ENCODE data around the gene MTHFD2. TPM values are rescaled to one million over a fixed set of nuclear protein-coding genes. Genes with fewer than 3 reads are reported as not detected.
A peak's percentile ranks its signal among the peaks of the same experiment; 100 is the strongest.

MTHFD2 gene
- total RNA-seq: 10 to 100 TPM; 30.8 to 47.5 TPM
- 43.6 to 254 reads per million in 2 donors for total RNA-seq

GRCh38 chr2:74198461-74199274 lies at the start of gene MTHFD2:
TSS of gene MTHFD2 (plus strand) at chr2:74198615. CDS start at chr2:74198642, 27 bp downstream.
- H3K36me3 Mint-ChIP-seq (ENCODE audit: low read depth): peaks cover 2% of the 10 kb centered on the region
- H3K4me3 Mint-ChIP-seq: peak within 1 kb of the TSS; percentile 100
- no peaks in the 10 kb centered on the region for H3K27me3 Mint-ChIP-seq
- peak within 1 kb of the TSS; percentile 98 for H3K27ac Mint-ChIP-seq
- H3K4me1 Mint-ChIP-seq: peaks cover 29% of the 10 kb centered on the region
- ATAC-seq: peak; percentile 91
- H3K9me3 ChIP-seq (ENCODE audit: control insufficient read depth, low read length, poor library complexity, severe bottlenecking): no peaks in the 10 kb centered on the region
- peak; percentile 80 to 83 (median 83) for DNase-seq

- Mint-ChIP-seq H3K27ac (no peak overlapping the region), H3K27me3 (no peaks in the 10 kb centered on the region), H3K36me3 (ENCODE audit: low read depth) (peaks cover 3% of the 10 kb centered on the region), H3K4me3 (no peak overlapping the region), H3K4me1 (peaks cover 7% of the 10 kb centered on the region)
- no peaks in the 10 kb centered on the region for H3K9me3 ChIP-seq (ENCODE audit: control insufficient read depth, low read length, poor library complexity, severe bottlenecking)
- DNase-seq: no peak
- no peak for ATAC-seq
These were observed 49.2 kb upstream of the MTHFD2 start for GRCh38 chr2:74149247-74149525.

- ATAC-seq: no peak
- peaks cover 7% of the 10 kb centered on the region for H3K4me1 Mint-ChIP-seq
- H3K27me3 Mint-ChIP-seq: no peaks in the 10 kb centered on the region
- H3K36me3 Mint-ChIP-seq (ENCODE audit: low read depth): peaks cover 3% of the 10 kb centered on the region
- no peaks in the 10 kb centered on the region for H3K9me3 ChIP-seq (ENCODE audit: control insufficient read depth, low read length, poor library complexity, severe bottlenecking)
- DNase-seq: no peak
- H3K27ac Mint-ChIP-seq: peak overlapping the region; percentile 68
- H3K4me3 Mint-ChIP-seq: peak overlapping the region; percentile 19
These were observed 48.7 kb upstream of the MTHFD2 start for GRCh38 chr2:74149570-74150319.

DNA sequence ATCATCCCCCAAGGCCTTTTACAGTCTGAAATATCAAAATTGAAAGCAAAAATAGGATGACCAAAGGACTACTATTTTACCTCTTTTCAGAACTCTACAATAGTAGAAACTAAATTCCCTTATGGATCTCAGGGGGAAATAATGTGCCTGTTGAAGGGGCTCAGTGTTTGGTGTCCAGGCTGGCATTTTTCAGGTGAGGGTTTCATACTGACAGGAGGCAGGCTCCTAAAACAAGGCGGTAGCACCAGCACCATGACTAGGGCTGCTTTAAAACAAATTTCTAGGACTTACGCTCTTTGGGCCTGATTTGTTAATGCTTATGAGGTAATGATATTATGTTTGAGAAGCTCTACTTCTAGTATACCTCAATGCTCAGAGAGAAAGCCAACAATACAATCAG lies 45.5 kb upstream of the MTHFD2 start:
- no peaks in the 10 kb centered on the region for H3K9me3 ChIP-seq (ENCODE audit: control insufficient read depth, low read length, poor library complexity, severe bottlenecking)
- DNase-seq (no peak), ATAC-seq (no peak)
- H3K4me1 Mint-ChIP-seq: peaks cover 4% of the 10 kb centered on the region
- H3K36me3 Mint-ChIP-seq (ENCODE audit: low read depth): peaks cover 3% of the 10 kb centered on the region
- H3K4me3 Mint-ChIP-seq: no peak overlapping the region
- peak overlapping the region; percentile 41 for H3K27ac Mint-ChIP-seq
- H3K27me3 Mint-ChIP-seq: no peaks in the 10 kb centered on the region

DNA sequence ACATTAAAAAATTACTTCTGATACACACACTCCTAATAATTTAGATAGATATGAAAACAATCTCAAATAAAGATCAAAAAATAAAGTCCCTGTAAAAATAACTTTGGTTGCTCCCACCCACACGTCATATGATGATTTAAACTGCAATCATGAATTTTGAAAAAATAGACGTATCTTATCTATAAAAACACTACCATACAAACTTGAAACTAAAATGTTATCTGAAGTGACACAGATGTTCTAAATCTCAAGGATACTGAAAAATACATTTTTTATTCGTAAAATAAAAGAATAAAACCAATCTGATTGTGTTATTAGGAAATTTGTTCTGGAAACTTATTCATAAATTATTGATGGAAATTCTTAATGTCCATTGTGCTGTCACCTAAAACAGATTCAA lies 42.6 kb upstream of the MTHFD2 start:
- no peak overlapping the region for H3K4me3 Mint-ChIP-seq
- ATAC-seq (no peak), DNase-seq (no peak)
- peaks cover 3% of the 10 kb centered on the region for H3K36me3 Mint-ChIP-seq (ENCODE audit: low read depth)
- H3K4me1 Mint-ChIP-seq: peaks cover 4% of the 10 kb centered on the region
- H3K27ac Mint-ChIP-seq: no peak overlapping the region
- no peaks in the 10 kb centered on the region for H3K27me3 Mint-ChIP-seq
- H3K9me3 ChIP-seq (ENCODE audit: control insufficient read depth, low read length, poor library complexity, severe bottlenecking): no peaks in the 10 kb centered on the region

GRCh38 chr2:74162951-74163350 lies 35.5 kb upstream of the MTHFD2 start:
- Mint-ChIP-seq H3K4me1 (peaks cover 10% of the 10 kb centered on the region), H3K27me3 (no peaks in the 10 kb centered on the region), H3K36me3 (ENCODE audit: low read depth) (peaks cover 9% of the 10 kb centered on the region), H3K4me3 (no peak overlapping the region), H3K27ac (peak overlapping the region; percentile 72)
- ATAC-seq (no peak), DNase-seq (no peak)
- H3K9me3 ChIP-seq (ENCODE audit: control insufficient read depth, low read length, poor library complexity, severe bottlenecking): no peaks in the 10 kb centered on the region

DNA sequence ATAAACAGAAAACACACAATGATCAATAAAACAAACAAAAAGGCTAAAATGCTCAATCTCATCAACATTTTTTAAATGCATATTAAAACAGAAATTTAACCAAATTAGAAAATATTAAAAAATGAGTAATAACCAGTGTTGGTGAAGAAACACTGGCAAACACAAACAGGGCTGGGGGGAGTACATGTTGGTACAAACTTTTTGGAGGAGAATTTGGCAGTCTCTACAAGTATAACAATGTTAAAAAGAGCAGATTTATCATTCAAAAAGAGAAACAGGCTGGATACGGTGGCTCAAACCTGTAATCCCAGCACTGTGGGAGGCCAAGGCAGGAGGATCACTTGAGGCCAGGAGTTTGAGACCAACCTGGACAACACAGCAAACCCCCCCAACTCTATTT lies 33.7 kb upstream of the MTHFD2 start:
- Mint-ChIP-seq H3K27me3 (no peaks in the 10 kb centered on the region), H3K36me3 (ENCODE audit: low read depth) (peaks cover 11% of the 10 kb centered on the region), H3K4me3 (no peak overlapping the region), H3K27ac (no peak overlapping the region), H3K4me1 (peaks cover 14% of the 10 kb centered on the region)
- no peak for ATAC-seq
- no peak for DNase-seq
- H3K9me3 ChIP-seq (ENCODE audit: control insufficient read depth, low read length, poor library complexity, severe bottlenecking): no peaks in the 10 kb centered on the region

DNA sequence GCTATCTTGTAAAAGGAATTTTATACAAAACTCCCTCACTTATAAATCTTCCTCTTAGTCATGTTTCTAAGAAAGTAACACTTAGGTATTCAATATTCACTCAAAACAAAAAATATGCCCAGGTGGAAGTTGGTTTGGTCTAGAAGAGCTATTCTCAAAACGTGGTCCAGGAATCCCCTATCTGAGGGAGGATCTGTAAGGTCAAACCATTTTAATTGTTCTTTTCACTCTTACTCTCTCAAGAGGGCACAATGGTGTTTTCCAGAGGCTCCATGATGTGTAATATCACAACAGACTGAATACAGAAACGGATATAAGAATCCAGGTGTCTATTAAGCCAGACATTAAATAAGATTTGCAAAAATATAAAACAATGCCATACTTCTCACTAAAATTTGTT lies 29.7 kb upstream of the MTHFD2 start:
- Mint-ChIP-seq H3K27ac (peak overlapping the region; percentile 49), H3K4me1 (peaks cover 19% of the 10 kb centered on the region), H3K4me3 (no peak overlapping the region), H3K27me3 (no peaks in the 10 kb centered on the region), H3K36me3 (ENCODE audit: low read depth) (peaks cover 12% of the 10 kb centered on the region)
- DNase-seq: no peak
- no peaks in the 10 kb centered on the region for H3K9me3 ChIP-seq (ENCODE audit: control insufficient read depth, low read length, poor library complexity, severe bottlenecking)
- ATAC-seq: no peak

DNA sequence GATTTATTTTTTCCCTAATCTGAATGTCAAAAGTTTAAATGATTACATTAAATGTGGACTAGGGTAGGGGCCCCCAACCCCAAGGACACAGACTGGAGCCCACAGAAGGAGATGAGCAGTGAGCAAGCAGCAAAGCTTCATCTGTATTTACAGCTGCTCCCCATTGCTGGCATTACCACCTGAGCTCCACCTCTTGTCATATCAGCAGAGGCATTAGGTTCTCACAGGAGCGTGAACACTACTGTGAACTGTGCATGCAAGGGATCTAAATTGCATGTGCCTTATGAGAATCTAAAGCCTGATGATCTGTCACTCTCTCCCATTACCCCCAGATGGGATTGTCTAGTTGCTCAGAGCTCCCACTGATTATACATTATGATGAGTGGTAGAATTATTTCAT lies 23.5 kb upstream of the MTHFD2 start:
- DNase-seq (no peak), ATAC-seq (no peak)
- no peak overlapping the region for H3K4me3 Mint-ChIP-seq
- peaks cover 35% of the 10 kb centered on the region for H3K4me1 Mint-ChIP-seq
- no peaks in the 10 kb centered on the region for H3K27me3 Mint-ChIP-seq
- peaks cover 5% of the 10 kb centered on the region for H3K36me3 Mint-ChIP-seq (ENCODE audit: low read depth)
- H3K27ac Mint-ChIP-seq: peak overlapping the region; percentile 75
- no peaks in the 10 kb centered on the region for H3K9me3 ChIP-seq (ENCODE audit: control insufficient read depth, low read length, poor library complexity, severe bottlenecking)

DNA sequence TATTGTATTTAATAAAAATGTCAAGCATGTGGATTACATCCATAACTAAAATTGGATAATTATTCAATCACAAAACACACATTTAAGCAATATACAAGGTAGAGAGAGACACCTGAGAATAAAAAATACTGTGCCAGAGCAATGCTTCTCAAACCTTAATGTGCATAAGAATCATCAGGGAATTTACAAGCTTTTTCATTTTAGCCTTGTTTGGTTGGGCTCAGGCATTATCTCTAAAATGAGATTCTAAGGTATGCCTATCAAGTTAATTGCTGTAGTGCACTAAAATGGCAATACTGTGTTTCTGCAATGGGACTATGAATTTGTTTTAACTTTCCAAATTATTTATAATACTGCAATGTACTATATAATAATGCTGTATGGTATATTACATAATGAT lies 20.7 kb upstream of the MTHFD2 start:
- Mint-ChIP-seq H3K27me3 (no peaks in the 10 kb centered on the region), H3K36me3 (ENCODE audit: low read depth) (peaks cover 3% of the 10 kb centered on the region), H3K27ac (peak overlapping the region; percentile 70), H3K4me1 (peaks cover 29% of the 10 kb centered on the region), H3K4me3 (peak overlapping the region; percentile 88)
- ATAC-seq: no peak
- H3K9me3 ChIP-seq (ENCODE audit: control insufficient read depth, low read length, poor library complexity, severe bottlenecking): no peaks in the 10 kb centered on the region
- no peak for DNase-seq

- Mint-ChIP-seq H3K4me1 (peaks cover 27% of the 10 kb centered on the region), H3K4me3 (peak within 1 kb of the TSS; percentile 88), H3K36me3 (ENCODE audit: low read depth) (peaks cover 3% of the 10 kb centered on the region), H3K27me3 (no peaks in the 10 kb centered on the region), H3K27ac (peak within 1 kb of the TSS; percentile 70)
- H3K9me3 ChIP-seq (ENCODE audit: control insufficient read depth, low read length, poor library complexity, severe bottlenecking): no peaks in the 10 kb centered on the region
- DNase-seq (peak; percentile 94 to 97 (median 96)), ATAC-seq (peak; percentile 94)
These were observed 20.0 kb upstream of the MTHFD2 start, which contains the start of gene MOB1A for GRCh38 chr2:74178211-74179062. TSS of gene MOB1A (minus strand) at chr2:74178879. CDS start at chr2:74178674, 205 bp downstream.

- H3K4me3 Mint-ChIP-seq: peak overlapping the region; percentile 88
- no peaks in the 10 kb centered on the region for H3K9me3 ChIP-seq (ENCODE audit: control insufficient read depth, low read length, poor library complexity, severe bottlenecking)
- H3K27me3 Mint-ChIP-seq: no peaks in the 10 kb centered on the region
- H3K4me1 Mint-ChIP-seq: peaks cover 28% of the 10 kb centered on the region
- ATAC-seq (peak; percentile 47), DNase-seq (no peak)
- H3K27ac Mint-ChIP-seq: peak overlapping the region; percentile 70
- H3K36me3 Mint-ChIP-seq (ENCODE audit: low read depth): peaks cover 3% of the 10 kb centered on the region
These were observed 19.2 kb upstream of the MTHFD2 start for GRCh38 chr2:74179063-74179865.

Measured in T-helper 17 cell (primary cell).